IMR-90 (cell line): ENCODE measurements around the gene HNRNPLL. TPM values are rescaled to one million over a fixed set of nuclear protein-coding genes. Genes with fewer than 3 reads are reported as not detected.

Experiments
- ATAC-seq: fragments of 200-7000 bp; cut with Tn5 transposase; 2 replicates; pipeline ENCODE4 v1.9.1; 2020; ENCODE audit warnings: low read depth, mild to moderate bottlenecking, moderate library complexity
- BruUV-seq: library from RNA; stranded (reverse); fragments of 400-500 nt; replicated peaks from 2 replicates; lab custom pipeline; 2021; lab: Mats Ljungman, UMichigan
- CTCF ChIA-PET: fragments of 300-600 bp; formaldehyde crosslinking; extraction: SDS; loops from one replicate; lab custom pipeline; 2021; ENCODE audit warnings: antibody characterized with exemption; lab: Yijun Ruan, JAX
- POLR2A ChIA-PET: fragments of 300-600 bp; sonication (Branson Sonifier 250); formaldehyde crosslinking; loops from one replicate; lab custom pipeline; 2022; ENCODE audit warnings: antibody characterized with exemption; ENCODE audit not compliant: unreplicated experiment; lab: Charles Lee
- DNase-seq: peaks from one replicate; pipeline ENCODE4 v3.0.0; 2013
- H2AFZ ChIP-seq: replicated peaks from 2 replicates; pipeline ENCODE3; 2013; ENCODE audit warnings: low read length, mild to moderate bottlenecking; ENCODE audit not compliant: poor library complexity
- H2AK5ac ChIP-seq: 2 replicates; pipeline ENCODE4 v1.6.1; 2013; ENCODE audit warnings: low read depth, low read length, inconsistent platforms
- H2AK9ac ChIP-seq: replicated peaks from 2 replicates; pipeline ENCODE3; 2013; ENCODE audit warnings: mild to moderate bottlenecking, low read depth, low read length, moderate library complexity; ENCODE audit not compliant: poor library complexity
- H2BK120ac ChIP-seq: 2 replicates; pipeline ENCODE4 v1.6.1; 2013; ENCODE audit warnings: low read depth, low read length, inconsistent platforms
- H2BK15ac ChIP-seq: 3 replicates; pipeline ENCODE4 v1.6.1; 2013; ENCODE audit warnings: low read depth, low read length, inconsistent platforms
- H2BK20ac ChIP-seq: 2 replicates; pipeline ENCODE4 v1.6.1; 2013; ENCODE audit warnings: low read depth, mild to moderate bottlenecking, inconsistent platforms, low read length, moderate library complexity
- H2BK5ac ChIP-seq: 2 replicates; pipeline ENCODE4 v1.6.1; 2013; ENCODE audit warnings: mild to moderate bottlenecking, low read depth, low read length, inconsistent platforms; ENCODE audit not compliant: poor library complexity, severe bottlenecking
- H3K14ac ChIP-seq: replicated peaks from 2 replicates; pipeline ENCODE4 v1.6.1; 2013; ENCODE audit warnings: low read depth, low read length, inconsistent platforms
- H3K18ac ChIP-seq: 2 replicates; pipeline ENCODE4 v1.6.1; 2013; ENCODE audit warnings: low read depth, low read length, control low read depth
- H3K23ac ChIP-seq: 2 replicates; pipeline ENCODE4 v1.6.1; 2013; ENCODE audit warnings: low read depth, low read length, inconsistent platforms
- H3K27ac ChIP-seq: 2 replicates; pipeline ENCODE4 v1.5.1; 2013; ENCODE audit warnings: mild to moderate bottlenecking, control low read depth, low read length; ENCODE audit not compliant: insufficient read depth
- H3K27me3 ChIP-seq: 2 replicates; pipeline ENCODE4 v1.6.1; 2013; ENCODE audit warnings: low read length; ENCODE audit not compliant: control insufficient read depth, insufficient read depth
- H3K36me3 ChIP-seq: 2 replicates; pipeline ENCODE4 v1.6.1; 2013; ENCODE audit warnings: low read length, mixed read lengths; ENCODE audit not compliant: control insufficient read depth, insufficient read depth
- H3K4ac ChIP-seq: 2 replicates; pipeline ENCODE4 v1.6.1; 2013; ENCODE audit warnings: low read depth, low read length, inconsistent platforms
- H3K4me1 ChIP-seq: 2 replicates; pipeline ENCODE4 v1.6.1; 2013; ENCODE audit warnings: low read length, mixed read lengths; ENCODE audit not compliant: control insufficient read depth, insufficient read depth
- H3K4me2 ChIP-seq: 2 replicates; pipeline ENCODE4 v1.6.1; 2013; ENCODE audit warnings: low read depth, mild to moderate bottlenecking, control low read depth, low read length, moderate library complexity
- H3K4me3 ChIP-seq: 2 replicates; pipeline ENCODE4 v1.5.1; 2013; ENCODE audit warnings: low read depth, mild to moderate bottlenecking, control low read depth, low read length, moderate library complexity; ENCODE audit not compliant: insufficient read depth
- H3K56ac ChIP-seq: 2 replicates; pipeline ENCODE4 v1.6.1; 2013; ENCODE audit warnings: low read length, inconsistent platforms; ENCODE audit not compliant: insufficient read depth; ENCODE audit errors: extremely low read depth
- H3K79me1 ChIP-seq, 2 experiments: 2 replicates each; pipeline ENCODE4 v1.6.1; 2013; ENCODE audit warnings: low read length in 2 of 2, inconsistent platforms in 1 of 2, low read depth in 1 of 2
- H3K9ac ChIP-seq: 2 replicates; pipeline ENCODE4 v1.6.1; 2013; ENCODE audit warnings: low read depth, low read length, control low read depth
- H3K9me1 ChIP-seq: 2 replicates; pipeline ENCODE4 v1.6.1; 2013; ENCODE audit warnings: low read length, inconsistent platforms; ENCODE audit not compliant: insufficient read depth
- H3K9me3 ChIP-seq: 2 replicates; pipeline ENCODE4 v1.6.1; 2013; ENCODE audit warnings: low read length; ENCODE audit not compliant: control insufficient read depth, insufficient read depth
- H4K20me1 ChIP-seq: 2 replicates; pipeline ENCODE4 v1.6.1; 2013; ENCODE audit warnings: low read length, inconsistent platforms; ENCODE audit not compliant: insufficient read depth
- H4K5ac ChIP-seq: 2 replicates; pipeline ENCODE4 v1.6.1; 2013; ENCODE audit warnings: mild to moderate bottlenecking, low read depth, low read length, control low read depth
- H4K8ac ChIP-seq, 2 experiments: 2 replicates each; pipeline ENCODE4 v1.6.1; 2013; ENCODE audit warnings: low read depth in 2 of 2, low read length in 2 of 2, control low read depth in 1 of 2, inconsistent platforms in 1 of 2
- H4K91ac ChIP-seq: 2 replicates; pipeline ENCODE4 v1.6.1; 2013; ENCODE audit warnings: low read depth, low read length, inconsistent platforms; ENCODE audit not compliant: insufficient read depth
- CEBPB ChIP-seq: IDR thresholded peaks from 2 replicates; pipeline ENCODE4 v1.6.1; 2012; ENCODE audit warnings: low read depth, low read length, improper control_type of control experiment
- MAFK ChIP-seq: IDR thresholded peaks from 2 replicates; pipeline ENCODE4 v1.6.1; 2012; ENCODE audit warnings: low read depth, low read length, improper control_type of control experiment
- MAZ ChIP-seq: IDR thresholded peaks from 2 replicates; pipeline ENCODE4 v1.6.1; 2012; ENCODE audit warnings: low read depth, mild to moderate bottlenecking, low read length, improper control_type of control experiment, moderate library complexity, borderline replicate concordance
- WGBS, 2 experiments: methylation state at CpG; one replicate each; pipeline versions ENCODE4 v1.1.5 to v1.1.7; 2013; ENCODE audit warnings: missing lambda C conversion rate in 2 of 2; ENCODE audit not compliant: insufficient read length in 1 of 2; ENCODE audit errors: extremely low coverage in 2 of 2; 5-methylcytosine and 5-hydroxymethylcytosine counted together
- dilution Hi-C: fragments of 300-500 bp; cut with HindIII; formaldehyde crosslinking; loops from one replicate; pipeline ENCODE4 v1.14.3; 2018; ENCODE audit warnings: low sequenced_read_pairs; ENCODE audit not compliant: unreplicated experiment
- in situ Hi-C: fragments of 300-500 bp; cut with MboI; formaldehyde crosslinking; loops from 3 replicates; pipeline ENCODE4 v1.14.3; 2019; ENCODE audit warnings: low sequenced_read_pairs, inconsistent platforms, mixed read lengths
- intact Hi-C: fragments of 100-400 bp; cut with micrococcal nuclease; formaldehyde crosslinking; loops from 2 replicates; pipeline ENCODE4 v1.10.0; 2022
- polyA plus RNA-seq, 3 experiments: library from polyadenylated mRNA; depleted of rRNA; stranded (reverse); fragments of >200 nt; gene quantifications; 2 replicates each; pipeline ENCODE4 v1.2.3, GENCODE V29; 2012; ENCODE audit warnings: low replicate concordance in 1 of 3
- total RNA-seq: library from RNA; depleted of rRNA; stranded (reverse); fragments of >200 nt; gene quantifications from 2 replicates; pipeline ENCODE4 v1.2.3, GENCODE V29; 2012

Gene HNRNPLL
- total and polyA plus RNA-seq, 2 of the 4 experiments (the other 2 are of a cell fraction) = 23.7 to 53.1 TPM

GRCh38 chr2:38527338-38528007 is 75.3 kb downstream of the HNRNPLL start:
- dilution Hi-C loops = no loop called here
- H3K4me2 ChIP-seq = peak overlapping the region; percentile 84
- H2BK20ac ChIP-seq = peak overlapping the region; percentile 62; the same call in 1 of the 2 replicates
- peak overlapping the region; percentile 53 for H3K14ac ChIP-seq
- H3K9me3 ChIP-seq = no peaks in the 10 kb centered on the region
- H2AK5ac ChIP-seq = no peak overlapping the region
- H2AFZ ChIP-seq = no peak overlapping the region
- no peak overlapping the region for H2AK9ac ChIP-seq
- peak overlapping the region; percentile 82 for H3K4me3 ChIP-seq
- no peak overlapping the region for H2BK15ac ChIP-seq
- WGBS, 2 experiments = 100% methylated on average over 2 of the region's 5 CpGs; no CpG with 5 or more reads in 1 of the 2 experiments
- no peak overlapping the region for H3K18ac ChIP-seq
- ATAC-seq (no peak), DNase-seq (no peak)
- CTCF ChIA-PET = interaction anchor here (0.7 to 1.3 kb wide), 2 partner anchors 13 to 19 kb away, joined by 3 read pairs; no protein-coding TSS in a partner anchor
- no peak overlapping the region for H3K4ac ChIP-seq
- TF ChIP-seq MAFK = no peak
- TF ChIP-seq CEBPB = no peak
- TF ChIP-seq MAZ = no peak
- peak overlapping the region; percentile 70; the same call in 1 of the 2 replicates for H4K5ac ChIP-seq
- POLR2A ChIA-PET = interaction anchor here (0.5 kb wide), 1 partner anchor 389 kb away, joined by 6 read pairs; no protein-coding TSS in a partner anchor
- H3K27me3 ChIP-seq = peaks cover 23% of the 10 kb centered on the region
- in situ Hi-C loops = no loop called here
- H4K8ac ChIP-seq = peak overlapping the region in 1 of 2 experiments; percentile 20; a peak in 1 of 4 replicates
- H3K9ac ChIP-seq = peak overlapping the region; percentile 74; the same call in 1 of the 2 replicates
- H3K4me1 ChIP-seq = no peaks in the 10 kb centered on the region; the same call in 1 of the 2 replicates
- H3K27ac ChIP-seq = no peak overlapping the region
- no TSS peak for BruUV-seq
- intact Hi-C loops = loop anchor here (5.0 kb wide), 2 partner anchors 150 to 210 kb away; partner anchors contain the start of gene ATL2
- H2BK120ac ChIP-seq = peak overlapping the region; percentile 74; the same call in 1 of the 2 replicates
- H3K79me1 ChIP-seq = no peaks in the 10 kb centered on the region
- H2BK5ac ChIP-seq = peak overlapping the region; percentile 14
- H3K36me3 ChIP-seq = no peaks in the 10 kb centered on the region
- H3K56ac ChIP-seq = no peak overlapping the region
- 0 out of 2 replicates have a peak, but pooled peaks cover 4% of the 10 kb centered on the region for H3K9me1 ChIP-seq
- no peaks in the 10 kb centered on the region for H4K20me1 ChIP-seq
- H4K91ac ChIP-seq = no peak overlapping the region
- H3K23ac ChIP-seq = peak overlapping the region; percentile 82; the same call in 1 of the 2 replicates
